Body of pancreas (tissue), 4 donors: ENCODE data around the gene NR2F1-AS1.

Source experiments
- CTCF ChIP-seq, 7 experiments: fragments of 450-650 bp in 4 of 7; fragments of 200-600 bp in 3 of 7; sonication (generic) in 3 of 7; IDR thresholded peaks; one replicate each; pipeline ENCODE4 v1.5.1; 2016 to 2019; ENCODE audit warnings: antibody characterized with exemption in 7 of 7
- POLR2A ChIP-seq, 3 donors: fragments of 450-650 bp; IDR thresholded peaks; one replicate each; pipeline ENCODE4 v1.6.1; 2016; ENCODE audit warnings: antibody characterized with exemption in 3 of 3, mild to moderate bottlenecking in 2 of 3

DNA sequence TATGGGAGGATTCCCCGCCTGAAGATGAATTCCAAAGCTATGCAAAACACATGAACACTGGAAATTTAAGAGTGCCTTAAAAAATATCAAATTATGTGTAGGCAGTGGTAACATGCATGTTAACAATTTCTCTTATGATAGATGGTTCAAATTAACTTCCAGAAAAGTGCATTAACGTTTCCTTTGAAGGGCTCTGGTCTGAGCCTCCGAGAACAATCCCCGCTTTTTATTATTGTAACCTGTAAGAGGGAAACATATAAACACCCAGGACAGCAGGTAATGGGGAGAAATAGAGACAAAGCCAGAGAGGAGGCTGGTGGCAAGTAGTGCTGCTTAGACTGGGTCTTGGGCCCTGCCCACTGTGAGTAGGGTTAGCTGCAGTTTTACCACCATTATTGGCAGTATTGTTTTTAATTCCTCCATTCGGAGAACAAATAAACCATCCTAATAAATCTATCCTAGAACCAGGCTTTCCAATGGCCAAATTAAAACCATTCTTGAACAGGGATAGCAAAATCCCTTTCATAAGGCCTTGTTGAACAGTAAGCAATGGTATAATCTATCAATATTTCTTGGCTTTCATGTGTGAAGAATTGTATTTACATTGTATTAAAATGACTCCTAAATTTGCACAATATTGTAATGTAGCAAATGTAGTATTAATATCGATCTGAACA lies 8.3 kb upstream of the NR2F1-AS1 start:
- TF ChIP-seq CTCF (IDR thresholded peaks at IDR 0.05) (no peak), POLR2A (IDR thresholded peaks at IDR 0.05) (no peak)
